NB4 (cell line): Measurements from ENCODE around the gene PDIA4.

Experiments used
- DNase-seq: peaks from one replicate; pipeline ENCODE4 v3.0.0; 2010; ENCODE audit warnings: low read depth
- H3K4me3 ChIP-seq: one replicate; pipeline ENCODE4 v1.5.1; 2011; ENCODE audit warnings: mild to moderate bottlenecking, low read depth, low read length, moderate library complexity
- CTCF ChIP-seq: IDR thresholded peaks from one replicate; pipeline ENCODE4 v1.5.1; 2012; ENCODE audit warnings: low read depth, low read length
- MAX ChIP-seq: IDR thresholded peaks from 2 replicates; pipeline ENCODE4 v1.6.1; 2011; ENCODE audit warnings: low read depth, low read length
- MYC ChIP-seq: IDR thresholded peaks from 2 replicates; pipeline ENCODE4 v1.6.1; 2011; ENCODE audit warnings: low read depth, low read length
- POLR2A ChIP-seq: IDR thresholded peaks from 2 replicates; pipeline ENCODE4 v1.6.1; 2011; ENCODE audit warnings: mild to moderate bottlenecking; ENCODE audit not compliant: insufficient read length; ENCODE audit errors: extremely low read depth

Gene PDIA4

GRCh38 chr7:148967032-148967372 is 61.3 kb downstream of the PDIA4 start:
- peak overlapping the region; percentile 21 for H3K4me3 ChIP-seq
- no peak for TF ChIP-seq MYC
- no peak for TF ChIP-seq CTCF
- no peak for TF ChIP-seq MAX
- TF ChIP-seq POLR2A: no peak
- no peak for DNase-seq

- peak overlapping the region; percentile 33 for H3K4me3 ChIP-seq
- peak; percentile 42 for DNase-seq
- TF ChIP-seq MAX: no peak
- no peak for TF ChIP-seq CTCF
- TF ChIP-seq POLR2A: no peak
- TF ChIP-seq MYC: no peak
Observed at GRCh38 chr7:148964483-148965267, 63.6 kb downstream of the PDIA4 start.

- DNase-seq: no peak
- TF ChIP-seq MAX: no peak
- no peak for TF ChIP-seq CTCF
- TF ChIP-seq MYC: no peak
- no peak for TF ChIP-seq POLR2A
- peak overlapping the region; percentile 80 for H3K4me3 ChIP-seq
Observed at GRCh38 chr7:148963583-148964482, 64.5 kb downstream of the PDIA4 start.

GRCh38 chr7:148962823-148963582 is 65.3 kb downstream of the PDIA4 start:
- DNase-seq: peak; percentile 79
- H3K4me3 ChIP-seq: peak overlapping the region; percentile 80
- TF ChIP-seq MYC (no peak), CTCF (peak; percentile 79), MAX (no peak)

GRCh38 chr7:148962440-148962822 is 65.9 kb downstream of the PDIA4 start:
- TF ChIP-seq POLR2A (no peak), MAX (peak; percentile 68)
- DNase-seq: no peak
- peak overlapping the region; percentile 80 for H3K4me3 ChIP-seq

GRCh38 chr7:148959726-148960125 is 68.6 kb downstream of the PDIA4 start:
- H3K4me3 ChIP-seq: no peak overlapping the region
- TF ChIP-seq CTCF (no peak), POLR2A (no peak), MYC (no peak)
- no peak for DNase-seq
